OCI-M1 (cell line): ENCODE measurements around the gene PRXL2B.

Experiments used
- DNase-seq: peaks from one replicate; lab custom pipeline; 2025; lab: John Stamatoyannopoulos, UW

PRXL2B gene

GRCh38 chr1:2585318-2586092, 1.1 kb upstream of the PRXL2B start:
- peak; percentile 83 for DNase-seq

- DNase-seq = peak; percentile 57
Measured at GRCh38 chr1:2587071-2587859, 688 bp downstream of the PRXL2B start.

GRCh38 chr1:2587860-2588571, 1.4 kb downstream of the PRXL2B start:
- no peak for DNase-seq

- no peak for DNase-seq
Measured at GRCh38 chr1:2588661-2589430, 2.3 kb downstream of the PRXL2B start.

GRCh38 chr1:2589431-2590232, 3.1 kb downstream of the PRXL2B start:
- DNase-seq = no peak

- DNase-seq = no peak
Measured at GRCh38 chr1:2590233-2591141, 3.9 kb downstream of the PRXL2B start.

GRCh38 chr1:2591233-2591580, 4.6 kb downstream of the PRXL2B start:
- no peak for DNase-seq

- no peak for DNase-seq
Measured at GRCh38 chr1:2591581-2592261, 5.1 kb downstream of the PRXL2B start.

GRCh38 chr1:2592672-2593071, 6.1 kb downstream of the PRXL2B start:
- no peak for DNase-seq

GRCh38 chr1:2593251-2593878, 6.8 kb downstream of the PRXL2B start:
- DNase-seq = no peak

GRCh38 chr1:2594001-2594640, 7.5 kb downstream of the PRXL2B start:
- no peak for DNase-seq

- DNase-seq = no peak
Measured at GRCh38 chr1:2594641-2595131, 8.1 kb downstream of the PRXL2B start.

GRCh38 chr1:2595261-2595811, 8.8 kb downstream of the PRXL2B start:
- DNase-seq = no peak

- DNase-seq = no peak
Measured at GRCh38 chr1:2595812-2596529, 9.4 kb downstream of the PRXL2B start.

GRCh38 chr1:2596530-2597333, 10.2 kb downstream of the PRXL2B start:
- DNase-seq = no peak
